ENCODE data around the gene SLC4A7. TPM values are rescaled to one million over a fixed set of nuclear protein-coding genes. Genes with fewer than 3 reads are reported as not detected.

SLC4A7 gene
- total and polyA plus RNA-seq, 2 donors (not counting 1 experiment from before 2014, with no cell fraction given) = 9.4 to 46.9 TPM

DNA sequence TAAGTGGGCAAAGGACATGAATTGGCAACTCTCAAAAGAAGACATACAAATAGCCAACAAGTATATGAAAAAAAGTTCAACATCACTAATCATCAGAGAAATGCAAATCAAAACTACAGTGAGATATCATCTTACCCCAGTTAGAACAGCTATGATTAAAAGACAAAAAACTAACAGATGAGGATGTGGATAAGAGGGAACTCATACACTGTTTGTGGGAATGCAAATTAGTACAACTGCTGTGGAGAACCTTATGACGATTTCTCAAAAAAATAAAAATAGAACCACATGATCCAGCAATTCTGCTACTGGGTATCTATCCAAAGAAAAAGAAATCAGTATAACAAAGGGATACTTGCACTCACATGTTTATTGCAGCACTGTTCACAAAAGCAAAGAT, 143.7 kb downstream of the SLC4A7 start:
- H2AFZ ChIP-seq (ENCODE audit: insufficient read depth, low read depth, low read length, poor library complexity, severe bottlenecking) = no peak overlapping the region
- H3K4me3 Mint-ChIP-seq = no peak overlapping the region
- H3K4me2 ChIP-seq (replicated peaks; ENCODE audit: low read depth, low read length, poor library complexity, severe bottlenecking) = no peak overlapping the region
- no peak overlapping the region for H3K4me3 ChIP-seq (ENCODE audit: control extremely low read depth in 1 of 5, extremely low read depth in 1 of 5, insufficient read depth in 1 of 5, low read depth in 2 of 5, low read length in 4 of 5)
- CTCF ChIA-PET = no interaction called here
- intact Hi-C loops (cut with micrococcal nuclease) = no loop called here
- no peaks in the 10 kb centered on the region for H3K27me3 Mint-ChIP-seq
- 0% methylated on average over 1 of the region's 1 CpG for WGBS (ENCODE audit: insufficient coverage)
- no peaks in the 10 kb centered on the region for H4K20me1 ChIP-seq (ENCODE audit: control insufficient read depth, insufficient read depth, low read length, poor library complexity, severe bottlenecking)
- peak; percentile 41 for ATAC-seq (ENCODE audit: low read depth)
- POLR2A ChIA-PET = no interaction called here
- H3K79me2 ChIP-seq (ENCODE audit: control insufficient read depth, insufficient read depth, low read length) = no peaks in the 10 kb centered on the region
- no peak for TF ChIP-seq CTCF (IDR thresholded peaks at IDR 0.05)
- TF ChIP-seq EZH2 (IDR thresholded peaks at IDR 0.05; ENCODE audit: borderline replicate concordance, insufficient read depth, low read depth, low read length, poor library complexity, severe bottlenecking) = no peak
- no peaks in the 10 kb centered on the region for H3K36me3 ChIP-seq (replicated peaks in 1 of 2; ENCODE audit: control extremely low read depth in 1 of 2, control insufficient read depth in 1 of 2, extremely low read depth in 1 of 2, insufficient read depth in 2 of 2, low read length in 1 of 2)
- no peak overlapping the region for H3K27ac ChIP-seq (ENCODE audit: low read length in 2 of 2)
- peak; percentile 24 for DNase-seq
- no peak overlapping the region for H3K9ac ChIP-seq (ENCODE audit: low read length)
- H3K9me3 ChIP-seq (ENCODE audit: control extremely low read depth in 1 of 3, control insufficient read depth in 2 of 3, insufficient read depth in 1 of 3, low read length in 2 of 3) = no peaks in the 10 kb centered on the region
- H3K27ac Mint-ChIP-seq = no peak overlapping the region
- peaks cover 10% of the 10 kb centered on the region for H3K4me1 Mint-ChIP-seq
- H3K9me3 Mint-ChIP-seq (ENCODE audit: insufficient read depth) = peaks cover 3% of the 10 kb centered on the region
- no peaks in the 10 kb centered on the region for H3K27me3 ChIP-seq (replicated peaks in 1 of 4; ENCODE audit: control extremely low read depth in 1 of 4, control insufficient read depth in 3 of 4, insufficient read depth in 4 of 4, low read length in 3 of 4)
- H3K4me1 ChIP-seq (ENCODE audit: control insufficient read depth in 2 of 2, insufficient read depth in 2 of 2, low read length in 2 of 2) = no peaks in the 10 kb centered on the region

- Histone ChIP-seq H4K20me1 (ENCODE audit: control insufficient read depth, insufficient read depth, low read length, poor library complexity, severe bottlenecking) (no peaks in the 10 kb centered on the region), H3K4me3 (ENCODE audit: control extremely low read depth in 1 of 5, extremely low read depth in 1 of 5, insufficient read depth in 1 of 5, low read depth in 2 of 5, low read length in 4 of 5) (no peak overlapping the region), H3K27ac (ENCODE audit: low read length in 2 of 2) (no peak overlapping the region), H2AFZ (ENCODE audit: insufficient read depth, low read depth, low read length, poor library complexity, severe bottlenecking) (no peak overlapping the region), H3K27me3 (replicated peaks in 1 of 4; ENCODE audit: control extremely low read depth in 1 of 4, control insufficient read depth in 3 of 4, insufficient read depth in 4 of 4, low read length in 3 of 4) (peaks cover 0 to 4% (median 2%) of the 10 kb centered on the region in 4 experiments), H3K4me1 (ENCODE audit: control insufficient read depth in 2 of 2, insufficient read depth in 2 of 2, low read length in 2 of 2) (no peaks in the 10 kb centered on the region), H3K9me3 (ENCODE audit: control extremely low read depth in 1 of 3, control insufficient read depth in 2 of 3, insufficient read depth in 1 of 3, low read length in 2 of 3) (no peaks in the 10 kb centered on the region), H3K4me2 (replicated peaks; ENCODE audit: low read depth, low read length, poor library complexity, severe bottlenecking) (no peak overlapping the region), H3K36me3 (replicated peaks in 1 of 2; ENCODE audit: control extremely low read depth in 1 of 2, control insufficient read depth in 1 of 2, extremely low read depth in 1 of 2, insufficient read depth in 2 of 2, low read length in 1 of 2) (no peaks in the 10 kb centered on the region), H3K79me2 (ENCODE audit: control insufficient read depth, insufficient read depth, low read length) (no peaks in the 10 kb centered on the region), H3K9ac (ENCODE audit: low read length) (no peak overlapping the region)
- intact Hi-C loops (cut with micrococcal nuclease) = no loop called here
- ChIA-PET CTCF (no interaction called here), POLR2A (no interaction called here)
- peaks cover 3% of the 10 kb centered on the region for H3K9me3 Mint-ChIP-seq (ENCODE audit: insufficient read depth)
- H3K27ac Mint-ChIP-seq = no peak overlapping the region
- TF ChIP-seq CTCF (IDR thresholded peaks at IDR 0.05) = no peak
- no peak for TF ChIP-seq EZH2 (IDR thresholded peaks at IDR 0.05; ENCODE audit: borderline replicate concordance, insufficient read depth, low read depth, low read length, poor library complexity, severe bottlenecking)
- DNase-seq (no peak), ATAC-seq (ENCODE audit: low read depth) (no peak)
- H3K4me3 Mint-ChIP-seq = no peak overlapping the region
- no peaks in the 10 kb centered on the region for H3K27me3 Mint-ChIP-seq
- no CpG with 5 or more reads among the region's 1 CpG for WGBS (ENCODE audit: insufficient coverage)
- peaks cover 6% of the 10 kb centered on the region for H3K4me1 Mint-ChIP-seq
Measured at GRCh38 chr3:27335571-27335970, 148.6 kb downstream of the SLC4A7 start.
